SK-MEL-5 (cell line): ENCODE results near the gene GYG2. TPM values are rescaled to one million over a fixed set of nuclear protein-coding genes. Genes with fewer than 3 reads are reported as not detected.
"Not testable (repeated sequence)": the region's sequence is repeated elsewhere in the genome, so short reads cannot be mapped to it uniquely, and the experiment has no call there.

Source experiments
- DNase-seq: peaks from one replicate; pipeline ENCODE4 v3.0.0-alpha.2; 2016; ENCODE audit warnings: low read depth, low spot score
- in situ Hi-C: cut with HindIII; loops from 2 replicates; pipeline ENCODE4 v1.10.0; 2016; ENCODE audit warnings: low sequenced_read_pairs, high pct_unique_total_duplicates, low pct_unique_long_range_greater_than_20kb
- total RNA-seq: library from RNA; depleted of rRNA; stranded (reverse); fragments of >200 nt; shearing (Covaris generic); gene quantifications from 2 replicates; pipeline ENCODE4 v1.2.3, GENCODE V29; 2014

The GYG2 gene
- total RNA-seq, 1 experiment from 2014 or later = 71.4 TPM

DNA sequence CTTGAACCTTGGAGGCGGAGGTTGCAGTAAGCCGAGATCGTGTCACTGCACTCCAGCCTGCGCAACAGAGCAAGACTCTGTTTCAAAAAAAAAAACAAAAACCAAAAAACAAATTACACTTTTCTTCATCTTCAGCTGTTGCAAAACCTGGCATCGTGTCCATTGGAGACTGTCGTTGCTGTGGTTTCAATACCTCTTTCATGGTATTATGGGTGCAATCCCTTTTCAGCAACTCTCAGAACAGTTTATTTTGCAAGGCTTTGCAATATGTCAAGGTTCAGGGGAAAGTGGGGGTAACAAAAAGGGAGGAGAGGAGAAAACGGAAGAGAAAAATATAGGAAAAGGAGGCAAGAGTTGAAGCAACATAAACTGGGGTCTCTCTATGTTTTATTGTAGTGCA, 59.6 kb downstream of the GYG2 start:
- in situ Hi-C loops = no loop called here
- no peak for DNase-seq

DNA sequence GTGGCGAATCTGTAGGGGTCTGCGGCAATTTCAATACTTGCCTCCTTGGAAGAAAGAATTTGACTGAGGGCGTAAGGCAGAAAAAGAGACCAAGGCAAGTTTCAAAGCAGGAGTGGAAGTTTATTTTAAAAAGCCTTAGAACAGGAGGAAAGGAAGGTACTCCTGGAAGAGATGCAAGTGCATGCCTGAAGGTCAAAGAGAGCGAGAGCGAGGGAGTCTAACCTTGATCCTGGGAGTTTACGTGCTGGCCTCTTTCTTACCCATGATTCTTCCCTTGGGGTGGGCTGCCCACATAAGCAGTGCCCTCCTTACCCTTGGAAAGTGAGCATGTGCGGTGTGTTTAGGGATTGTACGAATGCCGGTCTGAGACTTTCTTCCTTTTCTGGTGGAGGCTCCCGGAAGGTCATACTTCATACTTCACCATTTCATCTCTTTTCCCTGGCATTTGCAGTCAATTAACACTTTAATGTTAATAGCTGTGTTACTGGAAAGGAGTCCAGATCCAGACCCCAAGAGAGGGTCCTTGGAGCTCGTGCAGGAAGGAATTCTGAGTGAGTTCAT, 60.4 kb downstream of the GYG2 start:
- in situ Hi-C loops = no loop called here
- DNase-seq = no peak

DNA sequence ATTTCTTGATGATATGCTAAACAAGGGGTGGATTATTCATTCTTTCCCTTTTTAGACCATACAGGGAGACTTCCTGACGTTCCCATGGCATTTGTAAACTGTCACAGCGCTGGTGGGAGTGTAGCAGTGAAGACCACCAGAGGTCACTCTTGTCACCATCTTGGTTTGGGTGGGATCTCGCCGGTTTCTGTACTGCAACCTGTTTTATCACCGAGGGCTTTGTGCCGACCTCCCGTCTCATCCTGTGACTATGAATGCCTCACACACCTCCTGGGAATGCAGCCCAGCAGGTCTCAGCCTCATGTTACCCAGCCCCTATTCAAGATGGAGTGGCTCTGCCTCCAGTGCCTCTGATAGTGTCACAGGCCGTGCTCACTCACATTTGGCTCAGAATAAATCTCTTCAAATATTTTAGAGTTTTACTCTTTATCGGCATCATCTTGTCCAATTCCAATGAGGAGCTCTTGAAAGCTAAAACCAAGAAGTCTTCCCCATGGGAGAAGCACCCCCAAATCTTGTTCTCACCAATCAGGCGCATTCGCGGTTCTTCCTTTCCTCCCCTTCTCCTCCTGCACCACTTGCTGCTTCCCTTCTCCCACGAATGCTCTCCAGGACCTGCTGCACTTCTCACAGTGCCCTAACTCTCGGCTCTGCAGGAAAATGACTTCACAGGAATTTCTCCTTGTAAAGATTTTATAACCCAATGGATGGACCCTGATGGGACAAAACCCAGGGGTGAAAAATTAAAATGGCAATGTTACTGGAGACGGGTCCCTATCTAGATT, 61.2 kb downstream of the GYG2 start:
- in situ Hi-C loops, DNase-seq: not testable (repeated sequence)

DNA sequence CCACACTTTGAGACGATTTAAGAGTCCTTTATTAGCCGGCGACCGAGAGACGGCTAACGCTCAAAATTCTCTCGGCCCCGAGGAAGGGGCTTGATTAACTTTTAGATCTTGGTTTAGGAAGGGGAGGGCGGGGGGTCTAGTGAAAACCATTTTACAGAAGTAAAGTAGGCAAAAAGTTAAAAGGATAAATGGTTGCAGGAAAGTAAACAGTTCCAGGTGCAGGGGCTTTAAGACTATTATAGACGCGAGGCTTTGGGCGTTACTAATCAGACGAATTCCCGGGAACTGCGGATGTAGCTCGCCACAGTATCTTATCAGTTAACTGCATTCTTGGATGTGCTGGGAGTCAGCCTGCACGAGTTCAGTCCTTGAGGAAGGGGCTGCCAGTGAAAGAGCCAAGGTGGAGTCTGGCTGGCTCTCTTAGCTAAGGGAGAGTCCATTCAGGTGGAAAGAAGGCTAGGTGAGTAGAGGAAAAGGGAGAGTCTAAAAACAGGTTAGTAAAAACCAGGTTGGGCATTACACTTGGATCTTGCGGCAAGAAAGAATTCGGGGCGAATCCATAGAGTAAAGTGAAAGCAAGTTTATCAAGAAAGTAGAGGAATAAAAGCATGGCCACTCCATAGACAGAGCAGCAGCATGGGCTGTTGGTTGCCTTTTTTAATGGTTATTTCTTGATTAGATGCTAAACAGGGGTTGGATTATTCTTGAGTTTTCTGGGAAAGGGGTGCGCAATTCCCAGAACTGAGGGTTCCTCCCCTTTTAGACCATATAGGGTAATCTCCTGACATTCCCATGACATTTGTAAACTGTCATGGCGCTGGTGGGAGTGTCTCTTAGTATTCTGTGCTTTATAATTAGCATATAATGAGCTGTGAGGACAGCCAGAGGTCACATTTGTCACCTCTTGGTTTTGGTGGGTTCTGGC, 62.1 kb downstream of the GYG2 start:
- DNase-seq, in situ Hi-C loops: not testable (repeated sequence)

DNA sequence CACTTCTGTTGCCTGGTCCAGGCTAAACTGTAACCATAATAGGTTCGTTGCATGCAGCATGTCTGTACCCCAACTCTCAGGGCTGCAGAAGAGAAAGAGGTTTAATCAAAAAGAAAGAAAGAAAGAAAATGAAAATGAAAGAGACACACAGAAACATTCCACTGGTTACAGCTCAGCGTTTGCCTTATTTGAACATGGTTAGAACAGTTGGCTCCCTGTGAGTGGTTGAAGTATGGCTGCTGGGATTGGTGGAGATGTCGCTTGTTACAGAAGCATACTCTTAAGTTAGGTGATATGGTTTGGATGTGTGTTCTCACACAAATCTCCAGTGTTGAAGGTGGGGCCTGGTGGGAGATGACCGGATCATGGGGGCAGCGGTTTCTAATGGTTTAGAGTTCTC, 64.1 kb downstream of the GYG2 start:
- in situ Hi-C loops = no loop called here
- no peak for DNase-seq

DNA sequence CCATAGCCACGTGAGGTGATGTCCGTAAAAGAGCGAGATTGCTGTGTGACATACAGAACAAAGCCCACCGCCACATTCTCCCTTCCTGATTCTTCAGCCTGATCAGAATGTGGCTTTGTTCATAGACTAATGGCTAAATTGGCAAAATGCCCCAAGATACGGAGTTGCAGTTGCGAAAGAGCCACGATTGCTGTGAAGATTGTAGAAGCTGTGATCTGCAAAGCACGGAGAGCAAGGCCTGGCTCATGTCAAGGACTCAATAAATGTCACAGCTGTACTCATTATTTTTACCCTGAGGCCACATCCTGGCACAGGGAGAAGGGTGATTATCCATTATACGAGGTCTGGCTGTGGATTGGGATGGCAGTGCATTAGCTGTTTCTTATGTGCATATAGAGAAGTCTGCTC, 66.2 kb downstream of the GYG2 start:
- peak; percentile 67 for DNase-seq
- in situ Hi-C loops = no loop called here

DNA sequence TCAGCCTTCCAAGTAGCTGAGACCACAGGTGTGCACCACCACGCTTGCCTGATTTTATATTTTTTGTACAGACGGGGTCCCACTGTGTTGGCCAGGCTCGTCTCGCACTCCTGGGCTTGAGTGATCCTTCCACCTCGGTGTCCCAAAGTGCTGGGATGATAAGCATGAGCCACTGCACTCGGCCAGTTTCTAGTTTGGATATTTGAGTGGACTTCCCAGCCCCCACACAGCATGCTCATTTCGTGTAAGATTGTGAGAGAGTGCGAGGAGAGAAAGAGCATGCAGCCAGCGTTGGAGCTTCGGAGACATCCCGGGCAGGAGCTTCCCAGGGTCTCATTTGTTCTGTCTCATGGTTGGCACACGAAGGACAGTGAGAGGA, 68.6 kb downstream of the GYG2 start:
- no peak for DNase-seq
- in situ Hi-C loops = no loop called here

DNA sequence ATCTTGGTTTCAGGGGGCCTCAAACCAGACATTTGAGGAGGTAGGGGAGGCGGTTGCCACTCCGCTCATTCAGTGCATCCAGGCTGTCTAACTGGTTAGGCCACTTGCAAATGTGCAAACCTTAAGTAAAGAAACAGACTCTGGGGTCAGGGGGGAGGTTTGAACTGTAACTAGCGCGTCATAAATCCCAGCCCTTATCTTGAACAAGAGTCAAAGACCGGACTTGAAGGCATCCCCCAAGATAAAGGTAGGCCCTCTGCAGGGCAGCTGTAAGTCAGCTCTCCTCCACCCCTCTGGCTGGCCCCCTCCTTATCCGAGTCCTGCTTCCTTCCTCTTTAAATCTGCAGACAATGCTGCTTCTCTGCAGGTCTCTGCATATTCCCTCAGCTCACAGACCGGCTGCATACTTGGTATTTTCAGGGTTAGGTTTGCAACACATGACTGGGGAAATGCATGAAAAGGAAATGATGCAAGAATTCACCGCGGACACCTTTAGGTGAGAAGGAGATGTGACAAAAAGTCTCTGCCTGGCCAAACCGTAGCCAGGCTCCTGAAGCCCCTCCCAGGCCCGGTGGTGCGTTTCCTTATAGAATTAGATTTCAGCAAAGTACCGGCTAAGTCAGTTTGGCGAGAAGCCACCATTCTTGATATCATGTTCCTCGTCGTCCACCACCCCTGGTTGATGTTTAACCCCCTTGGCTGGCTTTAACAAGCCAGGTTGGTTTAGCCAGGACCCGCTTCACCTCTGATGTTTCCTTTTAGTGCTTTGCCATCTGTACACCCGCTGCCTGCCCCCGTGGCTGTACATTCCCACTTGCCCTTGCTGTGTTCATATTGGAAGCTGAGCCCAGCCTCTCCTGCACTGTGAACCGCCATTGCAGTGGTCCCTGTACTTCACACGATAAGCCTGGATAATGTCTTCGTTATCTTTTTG, 69.2 kb downstream of the GYG2 start:
- in situ Hi-C loops, DNase-seq: not testable (repeated sequence)

DNA sequence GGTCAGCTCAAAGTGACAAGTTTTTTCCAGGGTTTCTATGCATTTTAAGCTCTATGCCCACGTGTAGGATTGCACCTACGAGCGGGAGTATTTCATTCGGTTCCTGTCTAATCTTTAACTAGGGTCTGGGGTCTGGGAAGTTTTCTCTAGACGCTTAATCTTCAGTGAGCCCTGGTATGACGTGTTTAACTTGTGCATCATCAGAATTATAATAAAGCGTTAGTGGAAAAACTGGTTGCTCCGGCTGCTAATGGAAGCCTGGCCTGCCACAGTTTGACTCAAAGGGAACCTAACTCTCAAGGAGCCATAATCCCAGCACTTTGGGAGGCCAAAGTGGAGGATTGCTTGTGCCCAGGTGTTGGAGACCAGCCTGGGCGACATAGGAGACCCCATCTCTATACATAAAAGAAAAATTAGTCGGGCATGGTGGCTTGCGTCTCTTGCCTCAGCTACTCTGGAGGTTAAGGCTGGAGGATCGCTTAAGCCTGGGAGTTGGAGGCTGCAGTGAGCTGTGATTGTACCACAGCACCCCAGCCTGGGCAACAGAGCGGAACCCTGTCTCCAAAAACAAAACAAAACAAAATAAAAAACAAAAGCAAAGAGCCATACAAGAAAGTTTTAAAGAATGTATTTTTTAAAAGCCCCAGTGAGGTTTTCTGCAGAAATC, 70.2 kb downstream of the GYG2 start:
- no peak for DNase-seq
- in situ Hi-C loops = no loop called here

DNA sequence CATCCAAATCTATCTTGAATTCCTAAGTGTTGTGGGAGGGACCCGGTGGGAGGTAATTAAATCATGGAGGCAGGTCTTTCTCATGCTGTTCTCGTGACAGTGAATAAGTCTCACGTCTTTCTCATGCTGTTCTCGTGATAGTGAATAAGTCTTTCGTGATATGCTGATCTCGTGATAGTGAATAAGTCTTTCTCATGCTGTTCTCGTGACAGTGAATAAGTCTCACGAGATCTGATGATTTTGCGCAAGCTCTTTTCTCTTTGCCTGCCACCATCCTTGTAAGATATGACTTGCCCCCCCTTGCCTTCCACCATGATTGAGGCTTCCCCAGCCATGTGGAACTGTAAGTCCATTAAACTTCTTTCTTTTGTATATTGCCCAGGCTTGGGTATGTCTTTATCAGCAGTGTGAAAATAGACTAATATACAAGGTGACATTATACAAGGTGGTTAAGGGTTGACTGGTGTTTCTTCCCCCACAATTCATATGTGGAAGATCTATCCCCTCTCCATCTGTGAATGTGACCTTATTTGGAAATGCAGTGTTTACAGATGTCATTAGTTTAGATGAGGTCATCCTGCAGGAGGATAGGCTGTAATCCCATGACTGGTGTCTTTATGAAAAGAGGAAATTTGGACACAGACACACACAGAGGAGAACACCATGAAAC, 72.8 kb downstream of the GYG2 start:
- in situ Hi-C loops = no loop called here
- DNase-seq = peak; percentile 9

DNA sequence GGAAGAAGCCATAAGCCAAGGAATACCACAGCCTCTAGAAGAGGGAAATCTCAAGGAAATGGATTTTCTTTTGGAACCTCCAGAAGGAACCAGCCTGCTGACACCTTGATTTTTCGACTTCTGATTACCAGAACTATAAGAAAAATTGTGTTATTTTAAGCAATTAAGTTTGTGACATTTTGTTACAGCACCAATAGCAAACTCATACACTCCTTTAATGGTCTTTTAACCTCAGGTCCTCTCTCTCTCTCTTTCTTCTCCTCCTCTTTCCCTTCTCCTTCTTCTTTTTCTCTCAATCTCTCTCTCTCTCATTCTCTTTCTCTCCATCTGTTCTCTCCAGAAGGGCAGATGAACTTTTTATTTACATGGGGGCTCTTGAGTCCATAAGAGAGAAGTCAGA, 74.1 kb downstream of the GYG2 start:
- in situ Hi-C loops = no loop called here
- DNase-seq = no peak

DNA sequence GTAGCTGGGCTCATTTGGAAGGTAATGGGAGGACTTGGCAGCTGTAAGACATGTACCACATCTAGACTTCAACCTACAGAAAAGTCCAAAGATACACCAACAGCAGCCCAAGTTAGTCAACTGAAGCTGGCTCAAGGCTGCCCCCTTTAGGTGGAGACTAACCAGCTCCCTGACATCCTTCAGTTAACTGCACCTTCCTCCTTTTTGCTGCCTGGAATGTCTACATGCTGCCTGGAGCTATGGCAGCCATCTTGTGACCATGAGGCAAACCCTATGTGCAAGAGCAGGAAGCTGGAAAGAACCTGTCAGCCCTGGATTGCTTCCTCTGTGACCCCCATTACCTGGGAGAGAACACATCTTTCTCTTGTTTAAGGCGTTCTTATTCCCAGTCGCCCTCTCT, 74.6 kb downstream of the GYG2 start:
- DNase-seq = peak; percentile 9
- in situ Hi-C loops = no loop called here

DNA sequence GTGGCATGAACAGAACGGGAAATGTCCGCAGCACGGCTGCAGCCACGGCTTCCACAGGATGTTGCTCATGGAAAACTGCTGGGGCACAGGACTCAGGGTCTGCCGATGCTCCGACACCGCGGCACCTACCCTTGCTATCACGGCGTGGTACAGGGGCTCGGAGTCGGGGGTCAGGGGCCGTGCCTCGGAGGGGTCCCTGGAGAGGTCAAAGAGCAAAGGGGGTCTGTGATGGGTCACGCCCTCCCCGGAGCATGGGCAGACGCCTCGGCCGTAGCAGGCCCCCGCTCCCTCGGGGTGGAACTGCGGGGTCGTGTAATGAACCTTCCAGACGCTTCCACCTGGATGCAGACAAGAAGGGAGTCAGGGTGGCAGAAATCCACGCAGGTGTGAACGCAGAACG, 78.6 kb downstream of the GYG2 start:
- no peak for DNase-seq
- in situ Hi-C loops = no loop called here

DNA sequence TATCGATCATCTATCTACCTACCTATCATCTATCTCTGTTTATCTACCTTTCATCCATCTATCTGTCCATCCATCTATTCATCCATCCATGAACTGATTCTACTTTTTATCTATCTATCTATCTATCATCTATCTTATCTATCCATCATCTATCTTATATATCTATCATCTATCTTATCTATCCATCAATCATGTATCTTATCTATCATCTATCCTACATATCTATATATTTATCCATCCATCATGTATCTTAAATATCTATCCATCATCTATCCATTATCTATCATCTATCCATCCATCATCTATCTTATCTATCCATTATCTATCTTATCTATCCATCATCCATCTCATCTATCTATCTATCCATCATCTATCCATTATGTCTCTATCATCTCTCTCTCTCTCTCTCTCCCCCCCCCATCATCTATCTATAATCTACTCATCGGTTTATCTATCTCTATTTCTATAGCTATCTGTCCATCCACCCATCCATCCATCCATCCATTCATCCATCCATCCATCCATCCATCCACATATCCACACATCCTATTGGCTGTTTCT, 79.5 kb downstream of the GYG2 start:
- DNase-seq = no peak
- in situ Hi-C loops = no loop called here

DNA sequence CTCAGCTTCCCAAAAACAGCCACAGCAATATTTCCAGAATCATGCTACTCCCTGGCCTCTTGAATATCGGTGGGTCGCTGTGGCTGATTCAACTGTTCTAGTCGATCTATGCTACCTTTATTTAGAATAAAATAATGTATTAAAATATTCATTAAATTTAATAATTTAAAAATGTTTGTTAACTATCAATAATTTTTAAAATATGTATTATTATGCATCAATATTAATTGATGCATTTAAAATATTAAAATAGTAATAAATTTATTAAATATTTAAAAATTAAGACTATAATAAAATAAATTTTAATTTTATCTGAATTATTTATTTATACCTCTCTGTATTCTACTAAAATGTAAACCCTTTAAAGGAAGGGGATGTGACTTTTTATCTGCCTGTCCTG, 81.4 kb downstream of the GYG2 start:
- DNase-seq = no peak
- in situ Hi-C loops = no loop called here

DNA sequence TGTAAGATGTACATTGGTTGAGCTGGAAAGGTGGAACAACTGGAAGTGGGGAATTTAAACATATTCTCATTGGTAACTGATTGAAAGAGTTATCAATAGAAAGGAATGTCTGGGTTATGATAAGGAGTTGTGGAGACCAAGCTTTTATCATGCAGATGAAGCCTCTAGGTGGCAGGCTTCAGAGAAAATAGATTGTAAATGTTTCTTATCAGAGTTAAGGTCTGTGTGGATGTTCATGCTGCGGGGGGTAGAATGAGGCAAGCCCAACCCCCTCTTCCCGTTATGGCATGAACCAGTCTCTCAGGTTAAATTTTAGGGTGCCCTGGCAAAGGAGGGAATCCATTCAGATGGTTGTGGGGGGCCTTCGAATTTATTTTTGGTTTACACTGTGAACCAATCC, 84.4 kb downstream of the GYG2 start:
- in situ Hi-C loops = no loop called here
- peak; percentile 12 for DNase-seq
